GM18499 (cell line): ENCODE results near the gene MYH4.

ENCODE experiments used
- ATAC-seq: cut with Tn5 transposase; IDR thresholded peaks from one replicate; pipeline ENCODE4 v1.9.1; 2021; ENCODE audit warnings: moderate number of reproducible peaks; ENCODE audit not compliant: insufficient read depth, unreplicated experiment

MYH4 gene

DNA sequence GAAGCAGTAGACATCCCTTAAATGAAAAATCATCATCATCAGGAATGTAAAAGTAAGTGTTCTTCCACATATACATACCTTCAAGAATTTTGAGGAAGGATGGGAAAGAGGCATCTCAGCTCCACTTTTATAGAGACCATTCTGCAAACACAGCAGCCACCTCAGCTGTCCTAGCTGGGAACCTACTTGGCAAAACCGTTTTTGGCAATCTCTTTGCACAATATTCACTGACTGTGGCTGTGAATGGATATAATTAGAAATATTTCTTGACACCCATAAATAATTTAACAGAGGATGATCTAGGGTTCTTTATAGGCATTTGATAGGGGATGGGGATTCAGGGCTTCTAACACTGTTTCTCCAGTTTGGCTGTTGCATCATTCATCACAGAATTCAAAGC, at the start of gene MYH4:
Gene MYH4 (minus strand): TSS at position 101 of the 400 bp plus-strand sequence. CDS start 2,814 bp downstream, outside the sequence.
- no peak for ATAC-seq

DNA sequence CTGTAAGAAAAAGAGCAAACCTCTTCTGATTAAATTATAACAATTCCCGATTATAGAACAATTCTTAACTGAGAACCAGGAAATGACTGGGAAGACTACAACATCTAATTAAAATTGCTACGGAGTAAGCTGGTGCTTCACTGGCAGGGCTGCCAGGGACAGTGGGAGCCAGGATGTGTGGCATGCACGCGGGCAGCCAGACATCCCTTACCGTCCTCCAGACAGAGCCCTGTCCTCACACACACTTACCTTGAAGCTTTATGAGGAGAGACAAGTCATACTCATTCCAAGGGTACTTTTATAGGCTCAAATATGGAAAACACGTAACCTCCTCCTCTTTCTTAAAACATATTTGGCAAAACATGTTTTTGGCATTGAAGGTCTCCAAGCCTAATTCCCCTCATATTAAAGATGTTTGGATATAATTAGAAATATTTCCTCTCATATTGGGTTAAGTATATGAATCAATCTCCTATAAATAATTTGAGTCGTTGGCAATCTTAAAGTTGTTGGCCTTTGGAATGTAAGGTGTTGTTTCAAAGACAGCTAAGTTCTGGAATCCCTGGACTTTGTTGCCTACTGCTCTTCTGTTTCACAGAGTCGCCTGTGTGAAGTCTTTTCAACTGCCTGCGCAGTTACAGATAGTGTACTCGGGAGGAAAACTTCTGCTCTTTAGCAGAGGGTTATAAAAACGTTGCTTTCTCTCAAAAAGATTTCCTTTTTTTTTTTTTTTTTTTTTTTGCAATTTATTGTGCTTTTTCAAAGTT, 49.1 kb upstream of the MYH4 start, which contains the start of gene MYH1:
Gene MYH1 (minus strand): TSS at position 272 of the 767 bp plus-strand sequence. CDS start 1,900 bp downstream, outside the sequence.
- ATAC-seq, result no peak

DNA sequence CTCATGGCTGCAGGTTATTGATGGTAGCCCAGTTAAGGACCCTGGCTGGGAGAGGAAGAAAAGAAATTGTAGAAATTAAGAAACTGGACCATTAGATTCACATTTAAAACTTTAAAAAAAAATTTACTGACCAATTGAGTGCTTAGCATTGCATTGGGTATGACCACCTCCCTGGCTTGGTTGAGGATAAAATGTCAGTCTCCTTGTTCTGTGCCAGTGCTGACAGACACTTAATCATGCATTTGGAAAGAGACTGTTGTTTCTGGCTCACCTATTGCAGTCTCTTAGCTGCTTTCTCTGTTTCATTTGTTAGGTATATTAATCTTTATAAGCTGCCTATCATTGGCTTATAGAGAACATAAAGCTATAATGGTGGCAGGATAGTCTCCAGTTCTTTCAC, 47.3 kb upstream of the MYH4 start:
- no peak for ATAC-seq

DNA sequence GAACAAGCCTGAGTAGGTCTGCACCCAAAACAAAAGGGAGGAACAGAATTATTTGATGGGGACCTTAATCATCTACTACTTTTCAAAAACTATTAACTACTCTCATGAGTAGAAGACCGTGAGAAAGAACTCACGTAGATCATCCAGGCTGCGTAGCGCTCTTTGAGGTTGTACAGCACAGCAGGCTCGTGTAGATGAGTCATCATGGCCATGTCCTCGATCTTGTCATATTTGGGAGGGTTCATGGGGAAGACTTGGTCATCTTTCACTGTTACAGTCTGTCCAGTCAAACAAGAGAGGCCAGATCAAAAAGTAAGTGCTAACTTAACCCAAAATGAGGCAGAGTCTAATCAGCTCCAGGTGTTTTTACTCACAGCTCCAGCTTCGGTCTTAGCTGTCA, 46.7 kb upstream of the MYH4 start:
- no peak for ATAC-seq

DNA sequence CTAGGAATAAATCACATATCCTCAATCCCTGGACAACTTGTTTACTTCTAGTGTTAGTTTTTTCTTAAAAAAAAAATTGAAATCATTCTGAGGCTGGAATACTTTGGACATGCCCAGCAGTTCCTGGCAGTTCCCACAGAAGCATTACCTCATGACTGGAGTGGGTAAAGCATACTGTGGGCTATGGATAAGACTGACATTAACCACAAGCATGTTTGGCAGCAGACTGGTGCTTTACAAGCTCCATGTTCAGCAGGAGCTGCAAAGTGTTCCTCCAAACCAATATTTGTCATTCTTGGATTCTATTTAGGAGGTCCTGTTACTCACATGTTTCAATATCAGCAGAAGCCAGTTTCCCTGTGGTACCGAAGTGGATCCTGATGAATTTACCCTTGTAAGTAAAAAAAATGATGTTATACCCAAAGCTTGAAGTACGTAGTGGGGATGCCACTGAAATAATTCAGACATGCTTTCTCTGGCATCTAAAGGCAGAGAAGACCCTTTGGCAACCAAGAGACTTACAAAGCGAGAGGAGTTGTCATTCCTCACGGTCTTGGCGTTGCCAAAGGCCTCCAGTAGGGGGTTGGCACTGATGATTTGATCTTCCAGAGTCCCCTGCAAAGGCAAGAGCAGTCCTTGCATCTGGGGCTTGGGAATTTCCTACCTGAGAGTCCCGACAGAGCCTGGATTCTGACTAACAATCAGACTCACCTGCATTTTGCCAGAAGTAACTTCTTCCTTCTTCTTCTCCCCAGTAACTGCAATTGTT, 44.1 kb upstream of the MYH4 start:
- no peak for ATAC-seq

DNA sequence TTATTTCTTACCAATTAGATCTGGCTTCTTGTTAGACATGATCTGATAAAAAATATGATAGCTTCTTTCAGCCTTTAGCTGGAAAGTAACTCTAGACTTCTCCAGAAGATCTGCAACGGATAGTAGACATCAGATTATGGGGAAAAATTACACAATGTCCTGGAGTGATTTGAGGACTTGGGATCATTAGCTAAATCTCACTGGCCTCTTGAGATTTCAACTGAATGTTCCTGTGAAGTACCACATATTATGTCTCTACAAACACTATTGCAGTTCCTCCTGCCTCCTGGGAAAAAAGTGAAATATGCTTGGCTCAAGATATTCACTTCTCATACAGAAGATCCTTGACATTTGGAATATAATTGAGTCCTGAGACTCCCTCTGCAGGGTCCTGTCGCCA, 43.5 kb upstream of the MYH4 start:
- ATAC-seq, result no peak

DNA sequence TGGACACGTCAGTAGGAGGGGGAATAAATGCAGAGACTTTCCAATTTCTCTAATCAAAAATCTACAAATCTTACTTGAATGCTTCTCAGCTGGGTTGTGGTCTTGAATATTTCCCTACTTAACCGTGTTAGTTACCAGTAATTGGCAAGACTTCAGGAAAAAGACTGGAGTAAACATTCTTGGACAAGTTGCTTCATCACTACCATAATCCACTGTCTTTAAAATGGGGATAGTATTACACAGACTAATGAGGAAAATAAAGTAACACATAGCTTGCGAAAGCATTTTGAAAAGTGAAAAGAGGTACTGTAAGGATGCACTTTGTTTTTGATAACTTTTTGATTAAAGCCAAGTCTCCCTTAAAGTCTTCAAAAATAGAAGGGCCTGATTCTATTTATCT, 30.6 kb upstream of the MYH4 start:
- no peak for ATAC-seq

DNA sequence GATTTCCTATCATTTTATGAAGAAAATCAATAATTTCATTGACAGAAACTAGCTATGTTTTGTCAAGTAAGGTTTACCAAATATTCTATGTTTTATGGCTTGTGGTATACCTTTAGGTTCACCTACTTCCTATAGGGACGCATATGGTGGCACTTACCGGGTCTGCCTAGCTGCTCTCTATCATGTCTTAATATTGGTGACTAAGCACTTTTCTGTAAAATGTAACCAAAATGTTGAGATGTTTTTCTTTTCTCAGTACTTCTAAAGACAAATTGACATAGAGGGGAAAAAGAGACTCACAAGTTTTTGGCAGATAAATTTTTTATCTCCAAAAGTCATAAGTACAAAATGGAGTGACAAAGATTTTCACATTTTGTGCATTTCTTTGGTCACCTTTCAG, 22.6 kb upstream of the MYH4 start:
- no peak for ATAC-seq

DNA sequence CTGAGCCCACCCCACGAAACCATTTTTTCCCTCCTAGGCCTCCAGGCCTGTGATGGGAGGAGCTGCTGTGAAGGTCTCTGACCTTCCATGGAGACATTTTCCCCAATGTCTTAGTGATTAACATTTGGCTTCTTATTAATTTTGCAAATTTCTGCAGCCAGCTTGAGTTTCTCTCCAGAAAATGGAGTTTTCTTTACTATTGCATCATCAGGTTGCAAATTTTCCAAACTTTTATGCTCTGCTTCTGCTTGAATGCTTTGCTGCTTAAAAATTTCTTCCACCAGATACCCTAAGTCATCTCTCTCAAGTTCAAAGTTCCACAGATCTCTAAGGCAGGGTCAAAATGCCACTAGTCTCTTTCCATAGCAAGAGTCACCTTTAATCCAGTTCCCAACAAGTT, 12.9 kb upstream of the MYH4 start:
- ATAC-seq, result no peak

DNA sequence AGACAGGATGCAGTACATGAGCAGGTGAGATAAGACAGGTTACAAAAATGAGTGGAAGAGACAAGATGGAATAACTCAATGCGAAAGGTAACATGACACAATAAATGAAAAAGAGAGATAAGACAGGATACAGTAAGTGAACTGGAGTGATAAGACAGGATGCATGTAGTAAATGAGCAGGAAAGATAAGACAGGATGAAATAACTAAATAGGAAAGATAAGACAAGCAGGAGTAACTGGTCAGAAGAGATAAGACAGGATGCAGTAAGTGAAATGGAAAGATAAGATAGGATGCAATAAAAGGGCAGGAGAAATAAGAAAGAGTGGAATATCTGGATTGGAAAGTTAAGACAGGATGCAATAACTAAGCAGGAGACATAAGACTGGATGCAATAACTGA, 8.3 kb upstream of the MYH4 start:
- no peak for ATAC-seq

DNA sequence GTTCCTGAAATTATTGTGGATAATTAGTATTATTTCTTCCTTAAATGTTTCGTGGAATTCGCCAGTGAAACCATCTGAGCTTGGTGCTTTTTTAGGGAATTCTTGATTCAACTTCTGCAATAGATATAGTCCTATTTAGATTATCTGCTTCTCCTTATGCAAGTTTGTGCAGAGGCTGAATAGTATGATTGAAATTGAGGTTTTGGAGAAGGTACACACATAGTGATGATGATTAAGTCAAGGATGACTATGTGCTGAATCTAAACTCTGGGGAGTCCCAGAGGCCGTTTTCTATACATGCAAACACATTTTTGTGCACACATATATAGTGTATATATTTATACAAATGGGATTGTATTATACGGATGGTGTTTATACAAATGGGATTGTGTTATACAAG, 5.2 kb upstream of the MYH4 start:
- no peak for ATAC-seq

DNA sequence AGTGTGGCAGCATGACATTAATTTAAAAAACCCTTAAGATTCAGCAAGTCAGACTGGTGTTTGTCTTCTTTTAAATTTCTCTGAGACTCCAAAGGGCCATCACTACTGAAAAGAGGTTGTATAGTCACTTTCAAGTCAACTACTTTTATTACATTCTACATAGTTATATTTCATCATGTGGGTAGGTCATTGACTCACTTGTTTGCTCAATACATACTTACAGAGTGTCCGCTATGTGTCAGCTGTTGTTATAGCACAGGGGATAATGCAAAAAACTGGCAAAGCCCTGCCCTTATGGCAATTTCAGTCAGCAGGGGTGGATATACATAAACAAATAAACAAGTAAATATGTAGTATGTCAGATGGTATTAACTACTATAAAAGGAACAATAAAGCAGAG, 2.5 kb upstream of the MYH4 start:
- no peak for ATAC-seq

DNA sequence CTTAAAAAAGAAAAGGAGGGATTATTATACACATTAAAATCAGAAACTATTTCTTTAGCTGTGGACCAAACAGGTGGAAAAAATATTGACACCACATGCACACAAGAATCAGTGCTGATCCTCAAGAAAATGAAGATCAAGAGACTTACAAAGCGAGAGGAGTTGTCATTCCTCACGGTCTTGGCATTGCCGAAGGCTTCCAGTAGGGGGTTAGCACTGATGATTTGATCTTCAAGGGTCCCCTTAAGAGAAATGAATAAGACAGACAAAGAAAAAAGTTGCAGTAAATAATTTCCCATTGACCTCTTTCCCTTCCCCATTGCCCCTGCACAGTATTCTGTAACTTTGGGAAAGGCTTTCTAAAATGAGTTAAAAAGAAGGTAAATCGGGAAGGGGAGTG, 6.0 kb downstream of the MYH4 start:
- no peak for ATAC-seq

DNA sequence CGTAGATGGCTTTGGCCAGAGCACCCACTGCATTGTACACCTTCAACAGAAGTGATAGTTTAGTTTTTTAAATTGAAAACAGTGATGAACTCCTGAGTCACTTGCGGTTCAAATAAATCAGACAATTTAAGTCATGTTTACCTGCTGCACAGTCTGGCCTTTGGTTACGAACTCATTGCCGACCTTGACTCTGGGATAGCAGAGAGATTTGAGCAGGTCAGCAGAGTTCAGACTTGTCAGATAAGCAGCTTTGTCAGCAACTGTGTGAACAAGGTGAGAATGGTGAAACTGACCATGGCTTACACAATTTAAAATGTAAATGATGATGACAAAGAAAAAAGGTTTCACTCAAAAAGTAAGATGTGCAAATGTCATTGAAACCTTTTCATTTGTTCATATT, 9.3 kb downstream of the MYH4 start:
- ATAC-seq, result no peak

DNA sequence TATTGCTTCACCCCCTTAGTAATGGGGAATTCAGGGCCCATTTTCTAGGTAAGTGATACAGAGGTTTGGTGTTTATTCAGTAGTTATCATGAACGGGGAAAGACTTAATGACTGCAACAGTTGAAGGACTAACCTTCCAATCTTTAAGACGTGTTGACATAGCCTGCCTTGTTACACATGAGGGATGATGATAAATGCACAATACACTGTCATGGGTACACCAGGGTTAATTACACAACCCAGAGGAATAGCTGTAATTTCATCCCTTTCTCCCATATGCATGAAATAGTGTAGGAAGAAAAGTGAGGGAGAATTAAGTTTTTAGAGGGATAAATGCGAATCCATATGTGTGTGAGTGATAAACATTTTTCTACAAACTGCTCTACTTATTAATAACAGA, 10.7 kb downstream of the MYH4 start:
- ATAC-seq, result no peak

DNA sequence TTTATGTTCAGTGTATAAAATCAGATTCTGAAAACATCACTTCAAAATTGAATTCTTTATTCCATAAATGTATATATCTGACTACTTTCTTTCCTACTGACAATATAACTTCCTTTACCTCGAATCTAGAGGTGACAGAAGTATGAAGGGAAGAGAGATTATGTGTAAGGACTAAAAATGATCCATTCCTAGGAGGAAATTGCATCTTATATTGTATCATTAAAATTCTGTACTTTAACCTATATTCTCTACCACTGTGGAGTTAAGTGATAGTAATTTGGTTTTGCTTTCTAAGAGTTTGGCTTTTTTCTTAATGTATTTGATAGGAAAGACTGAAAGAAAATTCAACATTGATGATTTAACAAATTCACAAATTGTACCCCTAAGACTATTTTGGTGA, 11.4 kb downstream of the MYH4 start:
- no peak for ATAC-seq

DNA sequence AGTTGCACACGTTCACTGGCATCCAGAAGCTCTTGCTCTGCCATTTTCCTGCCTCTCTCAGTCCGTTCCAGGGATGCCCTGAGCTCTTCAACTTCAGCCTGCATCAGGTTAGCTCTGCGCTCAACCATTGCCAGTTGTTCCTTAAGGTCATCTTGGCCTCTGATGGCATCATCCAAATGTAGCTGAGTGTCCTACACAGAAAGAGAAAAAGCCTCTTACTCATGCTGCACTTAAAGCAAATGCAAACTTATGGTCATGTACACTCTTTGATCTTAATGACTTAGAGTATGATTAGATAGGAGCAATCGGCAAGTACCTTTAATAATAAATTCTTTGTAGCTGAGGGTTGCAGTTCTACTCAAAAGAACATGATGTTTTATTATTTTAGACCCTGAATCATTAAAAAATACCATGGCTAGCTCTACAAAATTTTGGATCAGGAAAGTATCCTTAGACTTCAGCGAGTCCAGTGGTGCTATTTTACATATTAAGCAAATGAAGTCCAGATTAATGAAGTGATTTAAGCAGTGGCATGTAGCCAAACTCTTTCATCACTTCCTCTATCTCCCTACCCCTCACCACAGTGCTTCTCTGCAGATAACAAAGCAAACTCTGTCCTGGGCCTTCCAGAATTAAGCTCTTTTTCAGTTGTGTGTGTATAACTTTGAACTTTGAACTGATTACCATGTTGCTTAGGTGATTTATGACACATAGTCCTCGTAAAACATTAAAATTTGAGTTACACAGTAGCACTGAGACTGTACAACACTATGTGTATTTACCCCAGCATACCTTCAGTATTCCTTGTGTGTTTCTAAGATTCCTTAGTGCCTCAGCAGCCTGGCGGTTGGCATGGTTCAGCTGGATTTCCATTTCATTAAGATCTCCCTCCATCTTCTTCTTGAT, 22.1 kb downstream of the MYH4 start:
- no peak for ATAC-seq

DNA sequence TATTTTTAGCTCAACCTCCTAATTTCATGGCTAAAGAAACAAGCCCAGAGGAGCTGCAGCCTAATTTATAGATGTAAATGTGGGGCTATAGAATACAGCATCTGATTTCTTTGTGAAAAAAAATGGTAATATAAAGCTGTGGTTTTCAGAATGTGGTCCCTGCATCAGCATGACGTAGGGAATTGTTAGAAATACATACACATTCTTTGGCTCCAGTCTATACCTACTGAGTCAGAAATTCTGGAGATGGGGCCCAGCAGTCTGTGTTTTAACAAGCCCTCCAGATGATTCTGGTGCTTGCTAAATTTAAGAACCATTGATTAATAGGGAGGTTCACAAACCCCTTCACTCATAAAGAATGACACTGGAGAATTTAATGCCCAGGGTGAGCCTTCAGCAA, 29.5 kb downstream of the MYH4 start:
- no peak for ATAC-seq

DNA sequence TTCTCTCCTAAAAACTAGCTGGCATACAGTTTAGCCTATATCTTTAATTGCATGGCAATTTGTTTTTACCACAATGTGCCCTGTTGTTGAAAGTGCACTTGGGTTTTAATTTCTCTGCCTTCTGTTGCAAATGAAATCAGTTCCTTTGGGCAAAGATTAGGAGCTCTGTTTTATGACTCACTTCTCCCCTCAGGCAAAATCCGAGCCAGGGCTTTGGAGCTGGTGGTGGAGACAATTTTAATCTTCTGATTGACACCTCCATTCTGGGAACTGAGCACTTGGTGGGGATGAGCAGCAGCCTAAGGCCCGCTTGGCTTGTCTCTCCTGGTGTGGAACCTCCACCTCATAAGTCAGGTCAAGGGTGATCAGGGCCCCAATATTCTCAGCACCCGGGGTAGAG, 34.3 kb downstream of the MYH4 start:
- ATAC-seq, result no peak

DNA sequence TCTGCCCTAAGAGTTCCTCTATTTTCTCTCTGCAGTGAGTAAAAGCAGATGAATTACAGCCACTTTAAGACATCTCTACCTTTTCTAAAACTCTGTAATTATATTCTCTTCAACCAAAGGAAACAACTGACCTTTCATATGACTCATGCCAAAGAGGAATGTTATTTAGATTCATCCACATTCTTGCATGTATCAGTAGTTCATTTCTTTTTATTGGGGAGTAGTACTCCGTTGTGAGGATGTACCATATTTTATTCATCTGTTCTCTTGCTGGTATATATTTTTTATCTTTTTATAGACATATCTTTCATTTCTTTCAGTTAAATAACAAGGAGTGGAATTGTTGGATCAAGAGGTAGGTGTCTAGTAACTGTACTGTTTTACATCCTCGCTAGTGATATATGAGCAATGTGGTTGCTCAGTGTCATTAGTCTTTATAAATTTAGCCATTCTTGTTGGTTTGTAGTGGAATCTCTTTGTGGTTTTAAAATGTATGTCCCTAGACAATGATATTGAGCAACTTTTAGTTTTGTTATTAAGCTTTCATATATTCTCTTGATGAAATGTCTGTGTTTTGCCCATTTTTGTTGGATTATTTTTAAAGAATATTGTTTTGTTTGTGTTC, 39.8 kb downstream of the MYH4 start:
- no peak for ATAC-seq
